CD4-positive, alpha-beta T cell treated with Interleukin-17A for 4 hours (primary cell): ENCODE measurements around the gene ANGEL1.

Source experiments
- DNase-seq: peaks from one replicate; pipeline ENCODE4 v3.0.0-alpha.2; 2020; ENCODE audit warnings: mixed read lengths

ANGEL1 gene

DNA sequence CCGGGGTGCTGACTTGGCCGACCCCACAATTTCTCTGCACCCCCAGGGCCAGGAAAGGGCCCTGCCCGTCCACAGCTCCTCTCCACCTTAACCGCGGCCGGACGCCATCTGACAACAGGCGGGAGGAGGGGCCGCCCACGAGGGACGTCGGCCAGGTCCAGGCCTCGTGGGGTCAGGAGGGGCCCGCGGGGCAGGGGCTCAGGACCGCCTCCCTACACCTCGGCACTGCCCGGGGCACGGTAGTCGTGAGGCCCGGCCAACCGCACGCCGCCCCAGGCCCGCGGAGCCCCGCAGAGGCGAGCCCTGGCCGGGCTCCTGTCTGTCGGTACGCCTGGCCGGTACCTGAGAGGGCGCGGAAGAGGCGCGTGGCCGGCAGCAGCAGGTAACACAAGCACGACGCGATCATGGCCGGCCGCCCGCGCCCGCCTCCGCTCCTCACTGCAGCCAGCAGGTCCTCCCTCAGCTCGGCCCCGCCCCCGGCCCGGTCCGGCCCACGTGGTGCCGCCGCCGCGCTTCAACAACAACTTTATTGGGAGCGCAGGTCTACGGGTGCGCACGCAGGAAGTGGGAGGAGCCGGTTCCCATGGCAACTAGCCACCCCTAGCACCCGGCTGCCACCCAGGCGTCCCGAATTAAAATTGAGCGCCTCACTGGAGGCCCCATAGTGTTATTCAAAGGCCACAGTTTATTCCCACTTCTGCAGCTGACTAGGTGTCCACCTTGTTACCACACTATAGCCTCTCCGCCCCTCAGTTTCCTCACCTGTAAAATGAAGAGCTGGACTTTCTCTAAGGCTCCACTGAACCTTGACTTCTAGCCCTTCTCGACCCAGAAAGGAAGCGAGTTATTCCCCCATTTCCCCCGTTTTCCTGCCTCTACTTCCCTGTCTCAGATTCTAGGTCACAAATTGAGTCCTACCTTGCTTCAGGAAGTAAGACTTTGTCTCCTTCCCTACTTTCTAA, at the start of gene ANGEL1:
ANGEL1 (minus strand) TSS at position 461 of the 962 bp plus-strand sequence; CDS start at position 406, 55 bp downstream.
- DNase-seq = peak; percentile 99

DNA sequence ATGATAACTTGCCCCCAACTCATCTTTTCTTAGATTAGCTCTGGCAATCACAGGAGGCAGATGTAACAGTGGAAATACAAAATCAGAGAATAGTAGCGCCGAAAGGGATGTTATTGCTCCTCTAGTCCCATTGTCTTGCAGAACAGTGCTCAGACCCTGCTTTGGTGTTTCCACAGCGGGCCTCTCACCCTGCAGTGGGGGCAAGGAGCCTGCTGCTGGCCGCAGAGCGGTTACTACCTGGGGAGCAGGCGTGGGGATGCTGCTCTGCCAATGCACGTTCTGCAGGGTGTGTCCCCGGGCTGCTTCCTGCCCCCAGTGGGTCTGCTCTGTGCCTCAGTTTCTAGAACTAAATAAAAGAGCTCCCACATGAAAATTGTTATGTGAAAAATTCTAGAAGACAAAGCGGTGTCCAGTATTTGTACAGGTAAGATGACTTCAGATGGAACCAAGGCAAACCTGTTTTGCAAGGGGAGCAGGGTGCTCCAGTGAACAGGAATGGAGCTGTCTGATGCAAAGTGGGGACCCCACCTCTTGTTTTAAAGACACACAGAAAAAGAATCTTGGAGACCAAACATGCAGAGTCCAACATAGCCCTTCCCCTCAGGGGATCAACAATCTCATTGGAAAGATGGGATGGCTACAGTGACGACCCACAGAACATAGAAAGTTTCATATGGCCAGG, 49.0 kb upstream of the ANGEL1 start:
- no peak for DNase-seq

DNA sequence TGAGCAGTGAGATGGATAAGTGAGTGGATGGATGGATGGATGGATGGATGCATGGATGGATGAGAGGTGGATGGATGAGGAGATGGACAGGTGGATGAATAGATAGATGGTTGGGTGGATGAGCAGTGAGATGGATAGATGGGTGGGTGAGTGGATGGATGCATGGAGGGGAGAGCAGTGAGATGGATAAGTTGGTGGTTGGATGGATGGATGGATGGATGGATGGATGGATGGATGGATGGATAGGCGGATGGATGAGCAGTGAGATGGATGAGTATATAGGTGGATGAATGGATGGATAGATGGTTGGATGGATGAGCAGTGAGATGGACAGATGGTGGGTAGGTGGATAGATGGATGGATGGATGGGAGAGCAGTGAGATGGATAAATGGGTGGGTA, 44.1 kb upstream of the ANGEL1 start:
- DNase-seq = no peak

DNA sequence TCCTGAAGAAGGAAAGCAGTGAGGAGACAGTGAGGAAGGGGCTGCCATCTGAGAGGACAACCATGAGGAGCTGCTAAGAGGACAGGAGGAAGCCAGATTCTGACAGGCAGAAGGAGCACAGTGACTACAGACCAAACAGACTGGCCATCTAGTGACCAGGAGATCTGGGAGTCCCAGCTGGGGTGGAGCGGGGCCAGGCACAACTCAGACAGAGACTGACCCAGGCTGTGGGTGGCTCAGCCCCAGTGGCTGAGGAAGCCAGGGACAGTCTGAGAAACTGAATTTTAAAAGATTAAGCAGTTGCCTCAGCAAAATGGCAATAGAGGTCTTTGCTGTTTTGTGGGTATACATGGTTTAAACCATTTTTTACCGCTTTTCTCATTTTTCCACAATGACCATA, 42.4 kb upstream of the ANGEL1 start:
- DNase-seq = no peak

- DNase-seq = no peak
These were observed 36.2 kb upstream of the ANGEL1 start for GRCh38 chr14:76848879-76849278.

DNA sequence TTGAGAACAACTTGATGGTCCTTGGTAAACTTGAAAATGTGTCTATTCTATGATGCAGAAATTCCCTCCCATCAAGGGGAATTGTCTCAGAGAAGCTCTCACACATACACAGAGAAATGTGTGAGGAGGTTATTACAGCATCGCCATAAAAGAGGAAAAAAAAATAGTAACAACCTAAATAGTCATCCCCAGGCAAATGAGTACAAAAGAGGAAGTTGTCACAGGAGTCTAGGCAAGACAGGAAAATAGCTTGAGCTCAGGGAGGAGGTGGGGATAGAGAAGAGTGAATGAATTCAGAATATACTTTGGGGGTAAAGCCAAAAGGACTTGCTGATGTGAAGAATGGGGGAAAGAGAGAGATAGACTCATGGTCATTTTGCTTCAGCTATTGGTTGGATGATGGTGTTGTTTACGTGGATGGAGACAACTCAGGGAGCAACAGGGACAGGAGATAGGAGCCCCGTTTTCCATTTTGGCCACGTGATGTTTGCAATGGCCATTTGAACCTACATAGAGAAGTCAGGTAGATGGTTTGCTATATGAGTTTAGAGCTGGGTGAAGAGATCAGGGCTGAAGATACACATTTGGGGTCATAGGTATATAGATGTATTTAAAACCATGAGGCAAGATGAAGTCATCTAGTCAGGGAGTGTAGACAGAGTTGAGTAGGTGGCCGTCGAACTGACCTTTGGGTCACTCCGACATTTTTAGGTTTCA, 33.8 kb upstream of the ANGEL1 start:
- no peak for DNase-seq

DNA sequence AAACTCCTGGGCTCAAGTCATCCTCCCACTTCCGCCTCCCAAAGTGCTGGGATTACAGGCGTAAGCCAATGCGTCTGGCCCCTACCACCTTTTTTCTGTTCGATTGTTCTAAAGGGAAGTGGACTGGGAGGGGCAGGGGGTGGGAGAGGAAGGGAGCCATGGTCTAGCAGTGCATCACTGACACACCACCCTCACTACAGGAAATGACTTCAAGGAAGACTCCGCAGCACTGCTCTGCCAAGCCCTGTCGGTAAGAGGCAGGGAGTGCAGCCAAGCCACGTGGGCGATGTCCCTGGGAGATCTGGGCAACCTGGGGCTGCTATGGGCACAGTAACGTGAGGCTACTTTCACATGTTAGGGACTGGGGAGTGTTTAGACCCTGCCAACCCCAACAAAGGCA, 31.5 kb upstream of the ANGEL1 start:
- peak; percentile 68 for DNase-seq

GRCh38 chr14:76842414-76842813, 29.7 kb upstream of the ANGEL1 start:
- no peak for DNase-seq

GRCh38 chr14:76837524-76837923, 24.8 kb upstream of the ANGEL1 start:
- no peak for DNase-seq

- DNase-seq = no peak
These were observed 23.4 kb upstream of the ANGEL1 start for GRCh38 chr14:76836029-76836630.

GRCh38 chr14:76834241-76834661, 21.6 kb upstream of the ANGEL1 start:
- DNase-seq = no peak

DNA sequence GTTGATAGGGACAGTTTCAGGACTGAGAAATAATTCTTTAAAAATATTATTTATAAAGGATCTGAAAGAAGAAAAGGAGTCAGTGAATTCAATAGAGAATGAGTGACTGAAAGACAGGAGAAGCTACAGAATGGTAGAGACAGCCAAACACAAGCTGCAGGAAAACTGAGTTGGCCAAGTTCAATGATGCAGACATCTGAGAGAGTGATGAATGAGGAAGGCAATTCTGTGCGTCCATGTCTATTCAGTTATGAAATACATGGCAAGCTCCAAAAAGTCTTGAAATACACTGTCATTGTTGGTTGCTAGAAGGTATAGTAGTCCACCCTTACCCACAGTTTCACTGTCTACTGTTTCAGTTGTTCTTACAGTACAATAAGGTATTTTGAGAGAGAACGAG, 20.3 kb upstream of the ANGEL1 start:
- no peak for DNase-seq

DNA sequence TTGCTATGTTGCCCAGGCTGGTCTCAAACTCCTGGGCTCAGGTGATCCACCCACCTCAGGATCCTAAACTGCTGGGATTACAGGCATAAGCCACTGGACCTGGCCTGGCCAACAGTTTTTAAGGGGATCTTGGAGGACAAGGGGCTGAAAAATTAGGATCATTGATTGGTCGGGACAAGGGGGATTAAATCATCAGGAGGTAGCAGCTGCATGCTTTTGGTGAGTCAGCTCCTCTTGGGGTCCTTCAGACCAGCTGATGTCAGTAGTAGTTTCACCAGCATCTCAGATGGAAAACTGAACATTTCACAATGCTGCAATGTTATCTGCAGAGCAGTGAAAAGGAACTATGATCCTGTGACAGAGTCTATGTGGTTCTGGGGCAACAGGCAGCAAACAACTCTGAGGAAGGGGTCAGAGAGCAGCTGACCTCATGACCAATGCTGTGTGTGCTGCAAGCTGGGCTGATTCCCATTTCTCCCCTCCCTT, 19.9 kb upstream of the ANGEL1 start:
- no peak for DNase-seq

GRCh38 chr14:76830556-76830955, 17.9 kb upstream of the ANGEL1 start:
- DNase-seq = no peak

DNA sequence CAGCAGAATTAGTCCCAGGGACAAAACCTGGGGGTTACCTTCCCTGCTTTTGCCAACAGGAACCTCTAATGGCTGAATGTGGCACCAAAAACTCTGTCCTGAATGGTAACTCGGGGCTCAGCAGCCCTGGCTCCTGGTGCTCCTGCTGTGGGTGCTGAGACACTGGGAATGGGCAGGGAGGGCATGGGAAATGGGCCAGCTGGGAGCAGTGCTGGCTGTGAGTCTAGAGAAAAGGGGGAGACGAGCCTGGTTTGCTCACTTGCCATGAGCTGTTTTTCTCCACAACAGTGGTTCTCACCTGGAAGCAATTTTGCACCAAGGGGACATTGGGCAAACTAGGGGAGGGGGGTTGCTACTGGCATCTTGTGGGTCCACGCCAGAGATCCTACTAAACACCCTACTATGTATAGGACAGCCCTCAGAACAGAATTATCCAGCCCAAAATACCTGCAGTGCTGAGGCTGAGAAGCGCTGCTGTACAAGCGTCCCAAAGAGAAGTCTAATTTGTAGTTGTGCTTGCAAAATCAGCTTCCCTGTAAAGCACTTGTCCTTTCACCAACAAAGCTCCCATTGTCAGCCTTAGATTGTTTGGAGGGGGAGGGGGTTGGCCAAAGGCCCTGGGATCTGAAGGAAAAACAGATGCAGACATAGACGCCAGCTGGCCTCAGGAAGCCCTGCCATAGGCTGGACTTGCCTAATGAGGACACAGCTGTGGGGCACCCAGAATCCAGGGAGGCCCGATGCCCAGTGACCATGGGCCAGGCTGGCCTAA, 17.2 kb upstream of the ANGEL1 start:
- no peak for DNase-seq

DNA sequence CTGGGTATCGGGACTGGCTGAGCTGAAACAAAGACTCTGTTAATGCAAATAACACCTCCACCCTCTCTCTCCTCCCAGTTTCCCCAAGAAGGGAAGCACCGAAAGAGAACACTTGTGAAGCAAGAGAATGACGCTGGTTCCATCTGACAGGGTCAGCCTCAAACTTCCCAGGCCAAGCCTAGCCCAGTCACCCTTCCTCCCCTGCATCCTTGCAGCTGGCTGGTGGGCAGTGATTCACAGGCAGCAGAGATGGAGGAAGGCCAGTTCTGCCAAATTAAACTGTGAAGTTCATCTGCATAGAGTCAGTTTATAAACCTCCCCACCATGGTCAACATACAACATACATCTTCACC, 16.3 kb upstream of the ANGEL1 start:
- DNase-seq = no peak

- no peak for DNase-seq
These were observed 15.8 kb upstream of the ANGEL1 start for GRCh38 chr14:76828339-76829012.

DNA sequence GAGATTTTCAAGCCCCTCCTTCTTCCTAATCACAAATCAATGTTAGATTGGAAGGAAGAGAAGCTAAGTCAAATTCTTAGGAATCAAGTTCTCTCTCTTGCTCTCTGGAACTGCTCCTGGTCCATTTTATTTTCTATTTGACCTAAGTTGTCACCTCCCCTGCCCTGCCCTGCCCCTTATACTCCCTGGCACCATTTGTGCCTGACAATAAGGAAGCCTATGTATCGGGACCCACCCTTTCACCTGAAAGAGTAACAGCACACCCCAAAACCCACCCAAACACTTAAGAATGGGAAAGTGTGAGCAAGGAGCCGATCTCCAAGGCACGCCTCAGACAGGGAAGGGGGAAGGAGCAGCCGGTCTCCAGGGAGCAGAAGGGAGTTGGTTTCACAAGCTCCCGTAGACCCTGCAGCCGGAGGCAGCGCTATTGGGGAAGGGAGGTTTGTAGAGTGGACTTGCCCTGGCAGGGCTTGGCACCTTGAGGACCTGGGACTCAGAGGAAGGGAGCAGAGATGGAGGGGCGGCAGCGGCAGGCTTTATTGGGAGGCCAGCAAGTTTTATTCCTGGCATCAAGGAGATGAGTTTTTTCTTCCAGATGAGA, 15.1 kb upstream of the ANGEL1 start:
- no peak for DNase-seq

DNA sequence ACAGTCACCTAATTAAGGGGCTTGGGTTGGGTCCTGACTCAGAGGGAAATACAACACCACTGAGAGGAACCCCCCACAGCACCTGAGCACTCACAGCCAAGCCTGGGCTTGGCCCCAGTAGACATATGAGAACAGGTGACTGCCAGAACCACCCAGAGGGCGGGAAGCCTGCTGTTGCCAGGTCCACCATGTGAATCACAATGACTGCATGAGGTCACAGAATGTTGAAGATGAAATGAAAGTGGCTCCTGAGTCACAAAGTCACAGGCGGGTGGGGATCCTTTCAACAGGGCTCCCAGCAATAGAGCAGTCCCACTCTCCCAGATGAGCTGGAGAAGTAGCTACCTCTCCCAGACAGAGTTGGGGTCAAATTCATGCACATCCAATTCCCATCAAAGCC, 13.4 kb upstream of the ANGEL1 start, which contains the start of gene LRRC74A:
LRRC74A (plus strand) TSS at position 287 of the 400 bp plus-strand sequence. CDS start 290 bp downstream, outside the sequence.
- DNase-seq = no peak

- no peak for DNase-seq
These were observed 8.0 kb upstream of the ANGEL1 start for GRCh38 chr14:76820700-76821099.
